B cell (primary cell): ENCODE data around the gene MDC1. TPM values are rescaled to one million over a fixed set of nuclear protein-coding genes. Genes with fewer than 3 reads are reported as not detected.

Experiments used
- ATAC-seq: fragments of 200-7000 bp; cut with Tn5 transposase; one replicate; pipeline ENCODE4 v1.10.0; 2021; ENCODE audit warnings: low read depth, mild to moderate bottlenecking, moderate number of reproducible peaks, moderate library complexity
- CTCF ChIA-PET: fragments of 350-600 bp; sonication (Branson Sonifier 250); formaldehyde crosslinking; loops from one replicate; lab custom pipeline; 2021; ENCODE audit warnings: antibody characterized with exemption, inconsistent platforms; lab: Charles Lee
- POLR2A ChIA-PET: fragments of 350-600 bp; sonication (Branson Sonifier 250); formaldehyde crosslinking; loops from one replicate; lab custom pipeline; 2021; ENCODE audit warnings: antibody characterized with exemption; lab: Charles Lee
- DNase-seq: peaks from one replicate; pipeline ENCODE4 v3.0.0; 2013
- H2AFZ ChIP-seq: 2 replicates; pipeline ENCODE4 v1.6.1; 2012; ENCODE audit warnings: mild to moderate bottlenecking, low read depth, low read length; ENCODE audit not compliant: insufficient read depth, poor library complexity, severe bottlenecking
- H3K27ac ChIP-seq, 2 donors: 1 replicate in 1 of 2; 2 replicates in 1 of 2; pipeline ENCODE4 v1.5.1; 2012 to 2013; ENCODE audit warnings: low read length in 2 of 2, mild to moderate bottlenecking in 2 of 2, moderate library complexity in 1 of 2
- H3K27me3 ChIP-seq, 4 experiments: fragments of 200-600 bp in 1 of 4; sonication (generic) in 1 of 4; replicated peaks in 1 of 4; 1 replicate in 2 of 4; 2 replicates in 2 of 4; pipeline versions ENCODE4 v1.6.1 to v1.7.0; 2013 to 2016; ENCODE audit warnings: low read length in 3 of 4, mild to moderate bottlenecking in 2 of 4, mixed read lengths in 1 of 4, moderate library complexity in 1 of 4; ENCODE audit not compliant: insufficient read depth in 4 of 4, control insufficient read depth in 3 of 4; ENCODE audit errors: control extremely low read depth in 1 of 4
- H3K36me3 ChIP-seq, 2 experiments: replicated peaks in 1 of 2; 1 replicate in 1 of 2; 2 replicates in 1 of 2; pipeline versions ENCODE4 v1.6.1 to v1.7.1; 2013; ENCODE audit warnings: low read length in 1 of 2; ENCODE audit not compliant: insufficient read depth in 2 of 2, control insufficient read depth in 1 of 2; ENCODE audit errors: control extremely low read depth in 1 of 2, extremely low read depth in 1 of 2
- H3K4me1 ChIP-seq, 2 donors: fragments of 200-600 bp in 1 of 2; sonication (generic) in 1 of 2; 1 replicate in 1 of 2; 2 replicates in 1 of 2; pipeline versions ENCODE4 v1.5.1 to v1.6.1; 2013 to 2017; ENCODE audit warnings: low read length in 2 of 2; ENCODE audit not compliant: control insufficient read depth in 2 of 2, insufficient read depth in 2 of 2
- H3K4me2 ChIP-seq: replicated peaks from 2 replicates; pipeline ENCODE3; 2012; ENCODE audit warnings: mild to moderate bottlenecking, low read depth, low read length; ENCODE audit not compliant: poor library complexity, severe bottlenecking
- H3K4me3 ChIP-seq, 5 experiments: fragments of 200-600 bp in 1 of 5; sonication (generic) in 1 of 5; 1 replicate in 3 of 5; 2 replicates in 2 of 5; pipeline versions ENCODE4 v1.5.1 to v1.7.0; 2011 to 2016; ENCODE audit warnings: low read length in 4 of 5, mild to moderate bottlenecking in 4 of 5, low read depth in 2 of 5, control low read depth in 1 of 5, moderate library complexity in 1 of 5; ENCODE audit not compliant: insufficient read depth in 1 of 5; ENCODE audit errors: control extremely low read depth in 1 of 5, extremely low read depth in 1 of 5
- H3K79me2 ChIP-seq: fragments of 200-600 bp; sonication (generic); one replicate; pipeline ENCODE4 v1.6.0; 2016; ENCODE audit warnings: low read length; ENCODE audit not compliant: control insufficient read depth, insufficient read depth
- H3K9ac ChIP-seq: fragments of 200-600 bp; sonication (generic); 2 replicates; pipeline ENCODE4 v1.6.1; 2017; ENCODE audit warnings: mild to moderate bottlenecking, low read length, moderate library complexity
- H3K9me3 ChIP-seq, 3 donors: one replicate each; pipeline versions ENCODE4 v1.6.1 to v1.7.1; 2013; ENCODE audit warnings: low read length in 2 of 3; ENCODE audit not compliant: control insufficient read depth in 2 of 3, insufficient read depth in 1 of 3; ENCODE audit errors: control extremely low read depth in 1 of 3
- H4K20me1 ChIP-seq: 2 replicates; pipeline ENCODE4 v1.6.0; 2012; ENCODE audit warnings: mild to moderate bottlenecking, low read length; ENCODE audit not compliant: insufficient read depth, control insufficient read depth, poor library complexity, severe bottlenecking
- H3K27ac Mint-ChIP-seq: one replicate; pipeline ENCODE4 v1.8.0; 2021; ENCODE audit warnings: mixed read lengths
- H3K27me3 Mint-ChIP-seq: one replicate; pipeline ENCODE4 v1.8.0; 2021; ENCODE audit warnings: mixed read lengths
- H3K4me1 Mint-ChIP-seq: one replicate; pipeline ENCODE4 v1.8.0; 2021; ENCODE audit warnings: mixed read lengths
- H3K4me3 Mint-ChIP-seq: one replicate; pipeline ENCODE4 v1.8.0; 2021; ENCODE audit warnings: mixed read lengths
- H3K9me3 Mint-ChIP-seq: one replicate; pipeline ENCODE4 v1.8.0; 2022; ENCODE audit warnings: mixed read lengths; ENCODE audit not compliant: insufficient read depth
- EZH2 ChIP-seq: IDR thresholded peaks from 2 replicates; pipeline ENCODE4 v1.6.1; 2012; ENCODE audit warnings: borderline replicate concordance, low read depth, mild to moderate bottlenecking, moderate library complexity, low read length; ENCODE audit not compliant: insufficient read depth, poor library complexity, severe bottlenecking
- WGBS: methylation state at CpG from one replicate; pipeline ENCODE4 v1.1.5; 2013; ENCODE audit warnings: missing lambda C conversion rate; ENCODE audit not compliant: insufficient coverage; 5-methylcytosine and 5-hydroxymethylcytosine counted together
- intact Hi-C: fragments of 100-400 bp; cut with micrococcal nuclease; formaldehyde crosslinking; loops from one replicate; pipeline ENCODE4 v1.10.0; 2022
- polyA plus RNA-seq: library from polyadenylated mRNA; depleted of rRNA; stranded (reverse); fragments of >200 nt; gene quantifications from 2 replicates; pipeline ENCODE4 v1.2.3, GENCODE V29; 2012
- total RNA-seq, 2 donors: library from RNA; stranded (reverse); fragments of 120-200 nt in 1 of 2; gene quantifications; 1 replicate in 1 of 2; 2 replicates in 1 of 2; pipeline versions ENCODE4 v1.2.3 to v1.2.4, GENCODE V29; 2013 to 2022
- TF ChIP-seq, protein P1 (sequence below): fragments of 200-600 bp; IDR thresholded peaks from one replicate; pipeline ENCODE4 v1.8.0; 2022; ENCODE audit warnings: antibody characterized with exemption, mild to moderate bottlenecking

MDC1 gene
- total and polyA plus RNA-seq, 2 donors (not counting 1 experiment from before 2014, with no cell fraction given) = 24.9 to 87.4 TPM

DNA sequence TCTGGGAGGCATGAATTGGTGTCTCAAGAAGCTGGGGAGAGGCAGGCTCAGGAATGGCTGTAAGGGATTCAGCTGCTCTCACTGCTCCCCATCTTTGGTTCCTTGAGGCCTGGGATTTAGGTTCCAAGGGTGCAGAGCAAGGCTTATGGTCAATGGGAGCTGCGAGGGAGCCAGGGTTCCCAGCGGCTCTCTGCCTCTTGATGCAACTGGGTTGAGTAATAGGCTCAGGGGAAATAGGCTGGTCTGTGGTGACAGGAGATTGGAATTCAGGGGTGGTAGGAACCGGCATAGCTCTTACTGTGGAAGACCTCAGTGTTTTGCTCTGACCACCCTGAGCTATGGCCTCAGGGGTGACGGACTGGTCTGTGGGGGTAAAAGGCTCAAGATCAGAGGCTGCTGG lies 13.3 kb downstream of the MDC1 start:
- Mint-ChIP-seq H3K27me3 (no peaks in the 10 kb centered on the region), H3K4me1 (no peaks in the 10 kb centered on the region), H3K4me3 (no peak overlapping the region), H3K9me3 (no peaks in the 10 kb centered on the region), H3K27ac (no peak overlapping the region)
- Histone ChIP-seq H3K27ac (no peak overlapping the region), H3K4me2 (no peak overlapping the region), H3K9me3 (no peaks in the 10 kb centered on the region), H4K20me1 (no peaks in the 10 kb centered on the region), H2AFZ (no peak overlapping the region), H3K4me1 (no peaks in the 10 kb centered on the region), H3K36me3 (peaks cover 0 to 37% of the 10 kb centered on the region in 2 experiments), H3K9ac (no peak overlapping the region), H3K4me3 (no peak overlapping the region), H3K27me3 (no peaks in the 10 kb centered on the region), H3K79me2 (peaks cover 5% of the 10 kb centered on the region)
- ATAC-seq (no peak), DNase-seq (no peak)
- WGBS = 96% methylated on average over 4 of the region's 4 CpGs
- intact Hi-C loops = no loop called here
- ChIA-PET CTCF (interaction anchor here (0.5 to 4.1 kb wide), 4 partner anchors 8 to 25 kb away, joined by 3 to 15 read pairs (median 4); no protein-coding TSS in a partner anchor), POLR2A (interaction anchor here (0.6 kb wide), 2 partner anchors 13 to 105 kb away, joined by 3 to 7 read pairs; partner anchors contain the start of gene MDC1)
- no peak for TF ChIP-seq EZH2
- TF ChIP-seq, protein P1, sequence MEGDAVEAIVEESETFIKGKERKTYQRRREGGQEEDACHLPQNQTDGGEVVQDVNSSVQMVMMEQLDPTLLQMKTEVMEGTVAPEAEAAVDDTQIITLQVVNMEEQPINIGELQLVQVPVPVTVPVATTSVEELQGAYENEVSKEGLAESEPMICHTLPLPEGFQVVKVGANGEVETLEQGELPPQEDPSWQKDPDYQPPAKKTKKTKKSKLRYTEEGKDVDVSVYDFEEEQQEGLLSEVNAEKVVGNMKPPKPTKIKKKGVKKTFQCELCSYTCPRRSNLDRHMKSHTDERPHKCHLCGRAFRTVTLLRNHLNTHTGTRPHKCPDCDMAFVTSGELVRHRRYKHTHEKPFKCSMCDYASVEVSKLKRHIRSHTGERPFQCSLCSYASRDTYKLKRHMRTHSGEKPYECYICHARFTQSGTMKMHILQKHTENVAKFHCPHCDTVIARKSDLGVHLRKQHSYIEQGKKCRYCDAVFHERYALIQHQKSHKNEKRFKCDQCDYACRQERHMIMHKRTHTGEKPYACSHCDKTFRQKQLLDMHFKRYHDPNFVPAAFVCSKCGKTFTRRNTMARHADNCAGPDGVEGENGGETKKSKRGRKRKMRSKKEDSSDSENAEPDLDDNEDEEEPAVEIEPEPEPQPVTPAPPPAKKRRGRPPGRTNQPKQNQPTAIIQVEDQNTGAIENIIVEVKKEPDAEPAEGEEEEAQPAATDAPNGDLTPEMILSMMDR = no peak

DNA sequence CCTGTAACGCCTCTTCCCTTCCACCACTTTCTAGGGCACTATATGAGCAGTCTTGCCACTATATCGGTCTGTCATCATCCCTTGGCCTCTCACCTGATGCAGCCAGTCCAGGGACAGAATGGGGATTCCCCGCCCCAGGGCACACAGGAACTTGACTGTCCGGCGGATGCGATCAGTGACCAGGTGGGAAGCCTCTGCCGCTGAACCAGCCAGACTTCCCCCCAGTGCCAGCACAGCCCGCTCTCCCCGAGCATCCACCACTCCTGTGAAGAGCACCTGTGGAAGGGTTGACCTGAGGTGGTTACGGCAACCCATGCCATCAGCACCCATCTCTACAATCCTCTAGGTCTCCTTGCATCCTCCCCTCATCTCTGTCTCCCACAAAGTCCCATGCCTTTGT lies 14.1 kb downstream of the MDC1 start:
- ATAC-seq (no peak), DNase-seq (no peak)
- POLR2A ChIA-PET = no interaction called here
- H2AFZ ChIP-seq = no peak overlapping the region
- Mint-ChIP-seq H3K27ac (no peak overlapping the region), H3K9me3 (no peaks in the 10 kb centered on the region), H3K4me1 (no peaks in the 10 kb centered on the region), H3K4me3 (no peak overlapping the region), H3K27me3 (no peaks in the 10 kb centered on the region)
- H3K9ac ChIP-seq = no peak overlapping the region
- no peaks in the 10 kb centered on the region for H3K4me1 ChIP-seq
- H3K27me3 ChIP-seq = no peaks in the 10 kb centered on the region
- H3K9me3 ChIP-seq = no peaks in the 10 kb centered on the region
- no peak overlapping the region for H3K4me3 ChIP-seq
- no peak overlapping the region for H3K4me2 ChIP-seq
- no peaks in the 10 kb centered on the region for H4K20me1 ChIP-seq
- 92% methylated on average over 9 of the region's 10 CpGs for WGBS
- H3K27ac ChIP-seq = no peak overlapping the region
- H3K36me3 ChIP-seq = peaks cover 0 to 32% of the 10 kb centered on the region in 2 experiments
- H3K79me2 ChIP-seq = peaks cover 5% of the 10 kb centered on the region
- CTCF ChIA-PET = interaction anchor here (4.1 kb wide), 1 partner anchor 25 kb away, joined by 15 read pairs; no protein-coding TSS in a partner anchor
- TF ChIP-seq EZH2 = no peak
- TF ChIP-seq, protein P1 = no peak
- intact Hi-C loops = no loop called here
